CD14-positive monocyte (primary cell): Measurements from ENCODE around the gene ENO1. TPM values are rescaled to one million over a fixed set of nuclear protein-coding genes. Genes with fewer than 3 reads are reported as not detected.
A peak's percentile ranks its signal among the peaks of the same experiment; 100 is the strongest.

Experiments used
- DNase-seq, 3 donors: peaks; one replicate each; pipeline ENCODE4 v3.0.0-alpha.2; 2011 to 2022
- H2AFZ ChIP-seq: 2 replicates; pipeline ENCODE4 v1.6.0; 2012; ENCODE audit warnings: mild to moderate bottlenecking, low read depth, low read length, inconsistent platforms; ENCODE audit not compliant: insufficient read depth, poor library complexity, severe bottlenecking
- H3K27ac ChIP-seq, 2 donors: 1 replicate in 1 of 2; 2 replicates in 1 of 2; pipeline ENCODE4 v1.5.1; 2012 to 2013; ENCODE audit warnings: low read length in 2 of 2, control low read depth in 1 of 2, inconsistent platforms in 1 of 2, low read depth in 1 of 2, mild to moderate bottlenecking in 1 of 2
- H3K27me3 ChIP-seq, 2 donors: one replicate each; pipeline versions ENCODE4 v1.6.0 to v1.6.1; 2011 to 2013; ENCODE audit warnings: low read length in 2 of 2; ENCODE audit not compliant: control insufficient read depth in 2 of 2, insufficient read depth in 2 of 2
- H3K36me3 ChIP-seq, 2 donors: replicated peaks in 1 of 2; 1 replicate in 1 of 2; 2 replicates in 1 of 2; pipeline versions ENCODE4 v1.5.1 to v1.6.1; 2012 to 2013; ENCODE audit warnings: low read length in 2 of 2, control low read depth in 1 of 2, inconsistent platforms in 1 of 2, mild to moderate bottlenecking in 1 of 2; ENCODE audit not compliant: insufficient read depth in 2 of 2, control insufficient read depth in 1 of 2
- H3K4me1 ChIP-seq, 2 donors: 1 replicate in 1 of 2; 2 replicates in 1 of 2; pipeline versions ENCODE4 v1.5.1 to v1.6.1; 2012 to 2013; ENCODE audit warnings: low read length in 2 of 2, control low read depth in 1 of 2, inconsistent platforms in 1 of 2, mild to moderate bottlenecking in 1 of 2, moderate library complexity in 1 of 2; ENCODE audit not compliant: insufficient read depth in 2 of 2, control insufficient read depth in 1 of 2
- H3K4me2 ChIP-seq: replicated peaks from 2 replicates; pipeline ENCODE3; 2012; ENCODE audit warnings: low read length, moderate library complexity, mild to moderate bottlenecking; ENCODE audit not compliant: poor library complexity, severe bottlenecking; ENCODE audit errors: extremely low read depth
- H3K4me3 ChIP-seq, 3 experiments: fragments of 200-600 bp in 1 of 3; sonication (generic) in 1 of 3; replicated peaks in 1 of 3; 1 replicate in 2 of 3; 2 replicates in 1 of 3; pipeline ENCODE4 v1.5.1; 2011 to 2013; ENCODE audit warnings: low read length in 3 of 3, mild to moderate bottlenecking in 3 of 3, control low read depth in 2 of 3, low read depth in 2 of 3, inconsistent platforms in 1 of 3, moderate library complexity in 1 of 3
- H3K79me2 ChIP-seq: 2 replicates; pipeline ENCODE4 v1.6.0; 2012; ENCODE audit warnings: mild to moderate bottlenecking, control low read depth, inconsistent platforms, low read length, moderate library complexity; ENCODE audit not compliant: insufficient read depth
- H3K9ac ChIP-seq: 2 replicates; pipeline ENCODE4 v1.6.0; 2017; ENCODE audit warnings: low read length, mild to moderate bottlenecking; ENCODE audit not compliant: insufficient read depth, poor library complexity, severe bottlenecking
- H3K9me3 ChIP-seq, 2 donors: replicated peaks in 1 of 2; 1 replicate in 1 of 2; 2 replicates in 1 of 2; pipeline versions ENCODE4 v1.5.1 to v1.6.1; 2012 to 2013; ENCODE audit warnings: low read length in 2 of 2, control low read depth in 1 of 2; ENCODE audit not compliant: control insufficient read depth in 1 of 2, insufficient read depth in 1 of 2
- H4K20me1 ChIP-seq: 2 replicates; pipeline ENCODE4 v1.6.0; 2012; ENCODE audit warnings: mild to moderate bottlenecking, low read length, control low read depth, moderate library complexity; ENCODE audit not compliant: insufficient read depth
- H3K27ac Mint-ChIP-seq, 7 donors: one replicate each; pipeline ENCODE4 v1.8.0; 2020; ENCODE audit warnings: mild to moderate bottlenecking in 7 of 7, mixed read lengths in 7 of 7, moderate library complexity in 6 of 7, inconsistent platforms in 2 of 7
- H3K27me3 Mint-ChIP-seq, 3 donors: one replicate each; pipeline ENCODE4 v1.8.0; 2021 to 2022; ENCODE audit warnings: low read depth in 3 of 3, mild to moderate bottlenecking in 3 of 3, mixed read lengths in 3 of 3, moderate library complexity in 3 of 3, inconsistent platforms in 1 of 3
- H3K36me3 Mint-ChIP-seq, 2 donors: one replicate each; pipeline ENCODE4 v1.8.0; 2020; ENCODE audit warnings: mixed read lengths in 2 of 2, inconsistent platforms in 1 of 2, mild to moderate bottlenecking in 1 of 2
- H3K4me1 Mint-ChIP-seq: one replicate; pipeline ENCODE4 v1.8.0; 2020; ENCODE audit warnings: mild to moderate bottlenecking, mixed read lengths
- H3K4me3 Mint-ChIP-seq, 2 donors: one replicate each; pipeline ENCODE4 v1.8.0; 2020; ENCODE audit warnings: mild to moderate bottlenecking in 2 of 2, mixed read lengths in 2 of 2, moderate library complexity in 1 of 2
- H3K9me3 Mint-ChIP-seq, 7 donors: one replicate each; pipeline ENCODE4 v1.8.0; 2020 to 2022; ENCODE audit warnings: mixed read lengths in 7 of 7, mild to moderate bottlenecking in 6 of 7, moderate library complexity in 6 of 7, inconsistent platforms in 2 of 7
- CTCF ChIP-seq: fragments of 200-600 bp; IDR thresholded peaks from one replicate; pipeline ENCODE4 v1.8.0; 2022; ENCODE audit warnings: antibody characterized with exemption, mild to moderate bottlenecking
- WGBS: methylation state at CpG from one replicate; pipeline ENCODE4 v1.1.5; 2013; ENCODE audit warnings: missing lambda C conversion rate; ENCODE audit not compliant: insufficient coverage; 5-methylcytosine and 5-hydroxymethylcytosine counted together
- intact Hi-C, 2 donors: fragments of 100-400 bp; cut with micrococcal nuclease; formaldehyde crosslinking; loops; one replicate each; pipeline versions ENCODE4 v1.15.0 to v1.15.1; 2023
- polyA plus RNA-seq, 3 donors: library from polyadenylated mRNA; depleted of rRNA in 1 of 3; unstranded in 2 of 3; stranded (reverse) in 1 of 3; fragments of 300-500 nt in 2 of 3; fragments of >200 nt in 1 of 3; fragmentation: Illumina TruSeq in 2 of 3; gene quantifications; 1 replicate in 2 of 3; 2 replicates in 1 of 3; pipeline ENCODE4 v1.2.3, GENCODE V29; 2012 to 2021

The ENO1 gene
- polyA plus RNA-seq, 3 donors = 525 to 1,573 (median 1,458) TPM

- Histone ChIP-seq H3K36me3 (no peaks in the 10 kb centered on the region), H3K4me3 (no peak overlapping the region), H3K27ac (no peak overlapping the region), H2AFZ (no peak overlapping the region), H3K4me2 (no peak overlapping the region), H3K4me1 (peaks cover 27 to 31% of the 10 kb centered on the region in 2 donors), H3K9ac (no peak overlapping the region), H4K20me1 (no peaks in the 10 kb centered on the region), H3K9me3 (no peaks in the 10 kb centered on the region), H3K79me2 (peaks cover 16% of the 10 kb centered on the region), H3K27me3 (no peaks in the 10 kb centered on the region)
- Mint-ChIP-seq H3K36me3 (no peaks in the 10 kb centered on the region), H3K4me1 (peaks cover 30% of the 10 kb centered on the region), H3K4me3 (no peak overlapping the region), H3K27ac (peak overlapping the region in 1 of 7 donors; percentile 4), H3K9me3 (no peaks in the 10 kb centered on the region), H3K27me3 (peaks cover 0 to 2% (median 0%) of the 10 kb centered on the region in 3 donors)
- WGBS = no CpG with 5 or more reads among the region's 3 CpGs
- TF ChIP-seq CTCF = no peak
- no peak for DNase-seq
- intact Hi-C loops = no loop called here
These were observed 5.0 kb upstream of the ENO1 start for GRCh38 chr1:8883491-8883890.

GRCh38 chr1:8879922-8880676, 1.6 kb upstream of the ENO1 start:
- Histone ChIP-seq H4K20me1 (peaks cover 9% of the 10 kb centered on the region), H3K4me3 (peak overlapping the region in 2 of 3 experiments; percentile 21 to 91), H3K27me3 (no peaks in the 10 kb centered on the region), H3K9me3 (no peaks in the 10 kb centered on the region), H3K79me2 (peaks cover 49% of the 10 kb centered on the region), H3K9ac (peak overlapping the region; percentile 98), H3K27ac (peak overlapping the region; percentile 99), H3K4me2 (peak overlapping the region; percentile 87), H3K36me3 (peaks cover 2% of the 10 kb centered on the region in 2 donors), H2AFZ (peak overlapping the region; percentile 37), H3K4me1 (peaks cover 51 to 62% of the 10 kb centered on the region in 2 donors)
- Mint-ChIP-seq H3K4me3 (peak overlapping the region; percentile 64 to 71), H3K36me3 (peaks cover 10 to 13% of the 10 kb centered on the region in 2 donors), H3K27me3 (peaks cover 0 to 2% (median 0%) of the 10 kb centered on the region in 3 donors), H3K9me3 (no peaks in the 10 kb centered on the region), H3K4me1 (peaks cover 45% of the 10 kb centered on the region), H3K27ac (peak overlapping the region; percentile 90 to 98 (median 97))
- peak; percentile 79 to 87 (median 83) for DNase-seq
- intact Hi-C loops = no loop called here
- WGBS = 0% methylated on average over 5 of the region's 9 CpGs
- TF ChIP-seq CTCF = no peak
